ENCODE measurements around the gene IFI6.

DNA sequence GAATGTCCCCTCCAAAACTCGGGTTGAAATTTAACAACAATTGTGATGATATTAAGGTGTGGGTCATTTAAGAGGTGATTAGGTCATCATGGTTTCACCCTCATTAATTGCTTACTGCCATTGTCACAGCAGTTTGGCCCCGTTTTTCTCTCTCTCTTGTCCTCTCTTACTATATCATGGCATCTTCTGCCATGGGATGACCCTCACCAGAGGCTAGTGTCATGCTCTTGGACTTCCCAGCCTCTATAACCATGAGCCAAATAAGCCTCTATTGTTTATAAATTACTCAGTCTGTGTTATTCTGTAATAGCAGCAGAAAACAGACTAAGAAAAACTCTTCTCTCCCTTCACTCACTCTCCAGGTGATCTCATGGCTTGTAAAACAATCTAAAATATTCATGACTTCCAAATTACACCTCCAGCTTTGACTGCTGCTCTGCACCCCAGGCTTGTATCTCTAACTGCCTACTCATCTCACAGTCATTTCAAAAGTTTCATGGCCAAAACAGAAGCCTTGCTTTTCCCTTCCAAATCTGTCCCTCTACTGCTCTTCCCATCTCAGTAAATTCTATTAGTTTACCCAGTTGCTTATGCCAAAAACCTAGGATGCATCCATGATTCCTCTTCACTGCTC, 44.4 kb upstream of the IFI6 start:
- TF ChIP-seq CTCF (IDR thresholded peaks at IDR 0.05) (no peak), POLR2A (IDR thresholded peaks at IDR 0.05) (no peak)
